Endothelial cell of umbilical vein (primary cell): ENCODE data around the gene MBTPS1.

Experiments
- CTCF ChIP-seq, 2 donors: IDR thresholded peaks; 1 replicate in 1 of 2; 2 replicates in 1 of 2; pipeline ENCODE4 v1.5.1; 2011; ENCODE audit warnings: low read length in 2 of 2, mild to moderate bottlenecking in 2 of 2, moderate library complexity in 2 of 2, control low read depth in 1 of 2, inconsistent platforms in 1 of 2, low read depth in 1 of 2; ENCODE audit not compliant: insufficient read depth in 1 of 2; ENCODE audit errors: extremely low read depth in 1 of 2
- EZH2 ChIP-seq: IDR thresholded peaks from 2 replicates; pipeline ENCODE4 v1.6.1; 2012; ENCODE audit warnings: borderline replicate concordance, low read depth, mild to moderate bottlenecking, moderate library complexity, low read length, inconsistent platforms; ENCODE audit not compliant: severe bottlenecking
- POLR2A ChIP-seq: IDR thresholded peaks from 2 replicates; pipeline ENCODE4 v1.6.1; 2012; ENCODE audit warnings: low read depth, mild to moderate bottlenecking, control low read depth, low read length

GRCh38 chr16:84131117-84131516 lies 14.4 kb upstream of the MBTPS1 start:
- TF ChIP-seq EZH2 (no peak), CTCF (IDR thresholded peaks at IDR 0.05; ENCODE audit: extremely low read depth in 1 of 2, insufficient read depth in 1 of 2, low read depth in 1 of 2, low read length in 2 of 2) (no peak), POLR2A (no peak)
